Brain microvascular endothelial cell (primary cell): Measurements from ENCODE around the gene CRIP2.

Experiments
- DNase-seq: peaks from one replicate; pipeline ENCODE4 v3.0.0-alpha.2; 2020
- H3K27ac ChIP-seq: fragments of 250-450 bp; sonication (Bioruptor Pico); 2 replicates; pipeline ENCODE4 v1.5.1; 2020; ENCODE audit warnings: mild to moderate bottlenecking, moderate library complexity
- H3K27me3 ChIP-seq: fragments of 250-450 bp; sonication (Bioruptor Pico); replicated peaks from 2 replicates; pipeline ENCODE4 v1.5.1; 2020; ENCODE audit warnings: mild to moderate bottlenecking
- H3K36me3 ChIP-seq: fragments of 250-450 bp; sonication (Bioruptor Pico); replicated peaks from 2 replicates; pipeline ENCODE4 v1.5.1; 2020; ENCODE audit warnings: mild to moderate bottlenecking
- H3K4me3 ChIP-seq: 2 replicates; pipeline ENCODE4 v1.5.1; 2011; ENCODE audit warnings: low read depth, mild to moderate bottlenecking, control low read depth, low read length, moderate library complexity
- CTCF ChIP-seq: IDR thresholded peaks from 2 replicates; pipeline ENCODE4 v1.5.1; 2011; ENCODE audit warnings: low read depth, mild to moderate bottlenecking, moderate library complexity, low read length, control low read depth, inconsistent platforms; ENCODE audit errors: missing control alignments
- in situ Hi-C: cut with HindIII; loops from 2 replicates; pipeline ENCODE4 v1.10.0; 2017; ENCODE audit warnings: low sequenced_read_pairs, low pct_ligation_motif_present

The CRIP2 gene

GRCh38 chr14:105450123-105450505 lies 24.5 kb upstream of the CRIP2 start:
- no peak overlapping the region for H3K27ac ChIP-seq
- no peak for DNase-seq
- no peak for TF ChIP-seq CTCF
- H3K27me3 ChIP-seq = no peaks in the 10 kb centered on the region
- no peak overlapping the region for H3K4me3 ChIP-seq
- in situ Hi-C loops = no loop called here
- peaks cover 42% of the 10 kb centered on the region for H3K36me3 ChIP-seq

GRCh38 chr14:105450864-105451720 lies 23.5 kb upstream of the CRIP2 start:
- no peak for DNase-seq
- Histone ChIP-seq H3K4me3 (no peak overlapping the region), H3K27me3 (no peaks in the 10 kb centered on the region), H3K36me3 (peaks cover 51% of the 10 kb centered on the region), H3K27ac (no peak overlapping the region)
- in situ Hi-C loops = no loop called here
- TF ChIP-seq CTCF = no peak

- Histone ChIP-seq H3K4me3 (no peak overlapping the region), H3K36me3 (peaks cover 53% of the 10 kb centered on the region), H3K27me3 (no peaks in the 10 kb centered on the region), H3K27ac (no peak overlapping the region)
- in situ Hi-C loops = no loop called here
- no peak for DNase-seq
- no peak for TF ChIP-seq CTCF
Measured at GRCh38 chr14:105452963-105453362, 21.7 kb upstream of the CRIP2 start.

- DNase-seq = no peak
- in situ Hi-C loops = no loop called here
- H3K27me3 ChIP-seq = no peaks in the 10 kb centered on the region
- H3K36me3 ChIP-seq = peaks cover 57% of the 10 kb centered on the region
- no peak overlapping the region for H3K27ac ChIP-seq
- no peak for TF ChIP-seq CTCF
- no peak overlapping the region for H3K4me3 ChIP-seq
Measured at GRCh38 chr14:105453847-105454246, 20.8 kb upstream of the CRIP2 start.

GRCh38 chr14:105455086-105455640 lies 19.5 kb upstream of the CRIP2 start:
- peaks cover 48% of the 10 kb centered on the region for H3K36me3 ChIP-seq
- no peak for TF ChIP-seq CTCF

More at GRCh38 chr14:105455086-105455640, 19.5 kb upstream of the CRIP2 start:
- H3K27ac ChIP-seq = no peak overlapping the region
- H3K4me3 ChIP-seq = no peak overlapping the region
- in situ Hi-C loops = no loop called here
- DNase-seq = no peak
- H3K27me3 ChIP-seq = no peaks in the 10 kb centered on the region
